HG03103 (cell line): Measurements from ENCODE around the gene KCNIP2.

Experiments used
- ATAC-seq: cut with Tn5 transposase; IDR thresholded peaks from one replicate; pipeline ENCODE4 v1.9.1; 2021; ENCODE audit warnings: low read depth; ENCODE audit not compliant: unreplicated experiment

Gene KCNIP2

GRCh38 chr10:101843032-101844021 lies at the start of gene KCNIP2:
Gene KCNIP2, minus strand, starts transcription at chr10:101843800. Its CDS starts 232 bp downstream, at chr10:101843568.
- ATAC-seq = no peak

- no peak for ATAC-seq
These were observed 49.3 kb upstream of the KCNIP2 start for GRCh38 chr10:101892782-101893391.

- ATAC-seq = no peak
These were observed 45.9 kb upstream of the KCNIP2 start for GRCh38 chr10:101889256-101890210.

GRCh38 chr10:101888251-101888949 lies 44.8 kb upstream of the KCNIP2 start:
- no peak for ATAC-seq

DNA sequence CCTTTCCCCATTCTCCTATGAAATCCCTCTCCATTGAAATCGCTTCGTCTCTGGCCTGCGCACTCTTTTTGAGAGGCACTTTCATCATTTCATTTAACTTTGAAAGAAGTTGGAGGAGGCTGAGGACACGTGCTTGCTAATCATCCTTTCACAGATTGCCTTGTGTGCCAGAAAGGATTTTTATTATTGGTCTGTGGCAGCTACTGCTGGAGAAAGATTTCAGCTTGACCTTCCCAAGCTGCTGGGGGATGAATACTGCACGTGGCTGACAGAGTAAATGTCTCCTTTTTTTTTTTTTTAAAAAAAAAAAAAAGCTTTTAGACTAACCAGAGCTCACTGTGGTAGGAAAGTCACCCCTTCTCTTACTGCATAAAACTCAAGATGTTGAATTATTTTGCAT lies 44.2 kb upstream of the KCNIP2 start:
- ATAC-seq = no peak

DNA sequence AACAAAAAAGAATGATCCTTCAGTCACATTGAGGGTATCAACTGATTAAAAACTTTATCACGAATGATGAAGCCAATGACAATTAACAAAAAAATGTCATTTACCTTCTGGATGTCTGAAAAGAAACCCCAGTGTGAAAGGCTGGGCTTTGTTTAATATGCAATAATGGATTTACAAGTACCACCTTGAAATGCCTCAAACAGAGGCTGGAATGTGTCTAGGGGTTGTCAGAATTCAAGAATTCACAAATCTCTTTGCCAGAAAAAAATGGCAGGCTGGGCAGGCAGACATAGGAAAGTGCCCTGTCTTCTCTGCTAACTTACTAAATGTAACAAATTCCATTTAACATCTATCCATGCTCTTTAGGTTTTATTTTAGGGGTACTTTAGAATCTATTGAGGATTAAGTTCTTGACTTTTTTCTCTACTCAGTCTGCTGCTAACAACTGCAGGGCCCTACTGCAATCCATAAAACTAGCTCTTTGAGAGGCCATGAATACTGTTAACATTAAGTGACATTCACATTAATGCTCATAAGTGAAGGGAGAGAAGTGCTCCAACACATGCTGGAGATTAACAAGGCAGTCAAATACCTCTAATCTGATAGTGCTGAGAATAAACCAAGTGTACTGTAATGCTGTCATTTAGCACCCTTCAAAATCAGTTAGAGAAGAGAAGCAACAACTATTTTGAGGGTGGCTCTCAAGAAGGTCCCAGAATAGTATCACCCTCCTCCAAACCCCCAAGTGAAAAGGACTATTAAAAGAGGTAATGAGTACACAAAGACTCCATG lies 43.1 kb upstream of the KCNIP2 start:
- no peak for ATAC-seq

DNA sequence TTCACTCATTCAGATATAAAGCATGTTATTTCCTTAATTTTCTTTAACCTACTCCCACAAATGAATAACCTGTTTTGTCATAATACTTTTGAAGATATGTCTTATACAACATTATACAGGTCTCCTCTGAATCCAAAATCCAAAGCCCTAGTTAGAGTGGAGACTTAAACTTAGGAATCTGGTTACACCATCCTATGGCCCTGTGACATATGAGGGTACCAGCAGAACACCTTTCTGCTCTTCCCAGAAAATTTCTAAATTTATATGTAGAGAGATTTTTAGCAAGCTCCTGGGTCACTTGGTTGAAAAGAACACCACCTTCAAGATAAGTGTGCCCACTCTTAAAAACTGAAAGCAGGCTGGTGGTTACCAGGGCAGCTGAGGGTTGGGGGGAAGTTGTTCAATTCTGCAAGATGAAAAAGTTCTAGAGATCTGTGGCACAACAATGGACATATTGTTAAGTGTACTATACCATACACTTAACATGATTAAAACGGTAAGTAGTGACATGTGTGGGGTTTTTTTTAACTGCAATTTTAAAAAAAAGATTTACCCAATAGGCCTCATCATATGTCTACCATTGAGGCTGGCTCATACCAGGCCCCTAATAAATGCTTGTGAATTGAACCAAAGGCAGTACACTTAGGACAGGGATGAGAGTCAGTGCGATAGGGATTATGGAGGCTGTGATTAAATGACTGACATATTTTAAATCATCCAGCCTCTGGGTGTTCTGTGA lies 37.6 kb upstream of the KCNIP2 start:
- no peak for ATAC-seq

DNA sequence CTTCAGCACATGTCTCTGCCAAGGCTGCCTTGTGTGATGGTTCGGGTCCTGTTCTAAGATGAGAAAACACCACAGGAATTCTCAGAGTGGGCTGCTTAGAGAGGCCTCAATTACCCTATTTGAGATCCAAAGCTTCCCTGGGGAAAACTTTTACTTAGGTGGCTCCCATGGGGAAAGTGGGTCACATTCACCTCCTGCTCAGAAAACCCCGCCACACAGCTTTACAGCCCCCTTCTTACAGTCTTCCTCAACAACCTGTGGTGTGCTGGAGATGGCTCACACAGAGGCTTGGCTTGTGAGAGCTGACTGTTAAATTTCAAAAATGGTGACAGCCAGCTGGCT lies 36.6 kb upstream of the KCNIP2 start:
- ATAC-seq = no peak

GRCh38 chr10:101879456-101880231 lies 36.0 kb upstream of the KCNIP2 start:
- ATAC-seq = no peak

DNA sequence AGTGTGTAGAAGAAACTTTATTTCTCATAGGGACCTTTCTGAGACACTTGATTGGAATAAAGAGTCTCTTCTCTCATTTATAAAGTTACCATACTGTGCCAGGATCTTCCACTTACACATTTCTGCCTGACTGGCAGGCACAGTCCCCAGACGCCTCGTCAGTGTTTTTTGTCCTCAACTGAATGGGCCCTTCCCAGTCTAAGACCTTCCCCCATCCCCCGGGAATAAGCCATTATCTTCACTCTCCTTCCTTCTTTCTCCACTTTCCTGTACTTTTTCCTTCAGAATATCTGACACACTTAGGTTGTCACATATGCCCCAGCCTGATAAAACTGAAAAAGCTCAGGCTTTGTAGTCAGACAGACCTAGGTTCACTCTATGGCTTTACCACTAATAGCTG lies 35.3 kb upstream of the KCNIP2 start:
- no peak for ATAC-seq

DNA sequence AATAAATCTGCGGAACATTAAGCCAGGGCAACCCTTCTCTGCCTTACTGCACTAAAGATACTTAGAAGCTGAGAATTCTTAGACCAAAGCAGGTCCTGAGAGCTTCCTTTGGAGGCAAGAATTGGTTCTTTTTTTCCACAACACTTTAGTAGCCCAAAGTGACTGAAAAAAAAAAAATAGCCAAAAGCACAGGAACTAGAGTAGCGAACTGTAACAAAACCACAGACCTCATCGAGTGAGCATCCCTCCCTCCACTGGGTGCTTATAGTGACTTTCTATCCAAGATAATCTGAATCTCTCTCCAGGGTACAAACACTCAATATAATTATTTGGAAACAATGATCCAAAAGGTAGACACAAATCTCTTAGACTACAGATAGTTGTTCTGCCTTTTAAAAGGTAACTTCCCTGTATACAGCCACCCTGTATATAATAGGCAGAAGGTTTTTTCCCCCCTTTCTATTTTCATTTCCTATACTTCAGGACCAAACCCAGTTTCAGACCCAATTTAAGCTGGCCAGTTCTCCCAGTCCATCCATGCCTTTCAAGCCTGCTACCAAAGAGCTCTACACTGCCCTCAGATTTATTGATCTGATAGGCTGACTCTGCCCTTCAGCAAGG lies 31.6 kb upstream of the KCNIP2 start:
- no peak for ATAC-seq

DNA sequence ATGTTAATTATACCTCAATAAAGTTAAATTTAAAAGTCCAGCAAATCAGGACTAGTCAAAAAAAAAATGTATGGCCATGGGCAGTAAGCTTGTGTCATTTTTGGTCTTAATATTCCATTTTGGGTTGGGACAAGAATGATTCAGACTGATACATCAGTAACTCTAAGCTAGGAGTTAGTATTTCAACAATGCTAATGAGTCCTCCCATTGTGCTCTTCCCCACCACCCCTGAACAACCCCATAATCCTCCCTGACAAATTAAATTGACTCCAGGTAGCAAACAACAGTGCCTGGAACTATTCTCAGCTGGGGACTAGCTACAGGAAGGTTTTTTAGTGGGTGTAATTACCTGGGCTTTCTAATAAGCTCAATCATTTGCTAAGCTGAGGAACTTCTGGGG lies 30.7 kb upstream of the KCNIP2 start:
- ATAC-seq = no peak

DNA sequence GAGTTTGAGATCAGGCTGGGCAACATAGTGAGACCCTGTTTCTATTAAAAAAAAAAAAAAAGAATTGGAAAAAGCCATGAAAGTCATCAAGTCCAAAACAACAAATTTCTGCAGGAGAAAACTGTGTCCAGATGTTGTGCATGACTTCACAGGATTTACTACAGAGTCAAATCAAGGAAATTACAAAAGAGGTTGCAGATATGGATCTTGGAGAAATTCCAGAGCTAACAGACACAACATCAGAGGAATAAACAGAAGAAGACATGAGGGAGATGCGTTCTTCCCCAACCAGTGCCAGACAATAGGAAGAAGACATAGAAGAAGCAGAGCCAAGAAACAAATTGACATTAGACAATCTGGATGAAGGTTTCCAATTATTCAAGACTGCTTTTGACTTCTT lies 24.3 kb upstream of the KCNIP2 start:
- ATAC-seq = no peak

- ATAC-seq = no peak
These were observed 15.9 kb upstream of the KCNIP2 start for GRCh38 chr10:101859530-101859929.

DNA sequence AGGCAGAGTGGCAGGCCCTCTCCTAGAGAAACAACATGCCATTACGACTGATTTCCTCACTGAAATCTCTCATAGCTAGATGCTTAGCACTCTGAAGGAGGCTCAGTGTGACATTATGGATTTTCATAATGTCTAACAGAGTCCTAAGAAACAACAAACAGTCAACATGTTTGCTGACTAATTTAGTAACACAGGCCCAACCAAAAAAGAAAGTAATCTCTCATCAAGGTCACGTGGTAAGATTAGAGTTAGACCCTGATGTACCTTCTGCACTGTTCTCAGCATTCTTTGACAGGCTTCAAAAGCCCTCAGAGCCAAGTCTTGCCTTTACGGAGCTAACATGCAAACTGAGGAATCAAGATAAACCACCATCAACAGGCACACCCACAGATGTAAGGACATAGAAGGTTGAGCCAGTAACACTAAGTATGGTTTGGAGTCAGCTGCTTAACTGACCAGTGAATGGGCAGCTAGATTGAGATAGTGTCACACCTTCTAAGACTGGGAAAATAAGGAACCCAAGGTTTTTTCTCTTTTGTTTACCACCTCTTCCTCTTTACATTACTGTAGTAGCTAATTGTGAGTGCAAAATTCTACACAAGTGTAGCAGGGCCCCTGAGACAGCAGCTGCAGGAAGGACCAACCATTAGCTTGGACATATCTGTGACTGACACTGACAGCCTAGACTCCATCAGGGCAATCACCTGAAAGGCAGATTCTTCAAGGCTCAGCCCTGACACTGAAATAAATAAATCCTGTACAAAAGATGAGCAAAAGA lies 15.3 kb upstream of the KCNIP2 start:
- ATAC-seq = peak; percentile 70

DNA sequence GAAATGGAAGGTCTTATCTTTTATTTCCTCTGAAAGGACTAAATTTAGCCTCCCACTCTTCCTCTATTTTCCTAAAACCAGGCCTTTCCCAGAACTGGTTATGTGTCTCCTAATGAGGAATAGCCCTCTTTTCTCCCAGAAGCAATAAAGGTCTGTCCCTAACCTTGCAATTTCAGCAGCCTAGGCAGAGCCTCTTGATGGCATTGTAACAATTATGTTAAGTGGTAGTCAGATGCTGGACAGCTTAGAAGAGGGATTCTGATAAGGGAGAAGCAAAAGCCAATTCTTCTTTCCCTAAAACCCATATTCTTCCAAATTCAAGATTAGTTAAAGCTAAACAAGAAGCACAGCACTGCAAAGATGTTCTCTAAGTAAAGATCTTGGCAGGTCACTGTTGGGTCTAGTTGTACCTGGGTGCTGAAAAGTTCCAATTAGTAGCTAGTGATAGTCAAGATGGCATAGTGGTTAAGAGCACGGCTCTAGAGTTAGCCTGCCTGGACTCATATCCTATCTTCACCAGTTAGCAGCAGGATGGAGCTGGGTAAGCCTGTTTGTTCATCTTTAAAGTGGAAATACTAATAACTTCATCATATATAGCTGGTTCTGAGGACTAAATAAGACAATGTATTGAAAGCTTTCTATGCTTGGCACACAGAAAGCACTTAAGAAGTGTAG lies 14.3 kb upstream of the KCNIP2 start:
- ATAC-seq = no peak
